Measurements from ENCODE around the gene ZKSCAN7.
"Not testable (repeated sequence)": the region's sequence is repeated elsewhere in the genome, so short reads cannot be mapped to it uniquely, and the experiment has no call there.

ZKSCAN7 gene

DNA sequence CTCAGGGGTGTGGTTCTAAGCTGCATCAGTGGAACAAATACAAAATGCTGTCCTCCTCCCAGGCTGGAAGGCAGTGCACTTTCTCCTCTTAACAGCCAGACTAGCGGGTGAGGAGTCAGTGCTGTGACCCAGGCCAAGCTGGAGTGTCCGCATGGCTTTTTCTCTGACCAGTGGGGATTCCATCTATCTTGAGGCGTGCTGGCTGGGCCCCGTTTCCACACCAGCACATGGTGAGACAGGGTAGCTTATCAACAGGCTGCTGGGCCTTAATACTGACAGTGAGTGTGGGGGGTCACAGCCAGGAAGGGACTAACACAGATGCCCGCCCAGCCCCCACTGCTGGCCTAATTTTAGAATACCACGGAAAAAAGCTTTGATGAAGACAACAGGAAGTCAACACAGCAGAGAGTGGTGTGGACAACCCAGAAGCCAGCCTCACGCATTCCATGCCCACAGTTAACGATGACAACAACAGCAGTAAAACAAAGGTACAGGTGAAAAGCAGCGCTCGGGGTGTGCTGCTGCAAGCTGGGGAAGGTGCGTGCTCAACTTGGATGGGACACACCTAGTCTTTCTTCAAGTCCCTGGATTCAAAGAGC, 22.5 kb downstream of the ZKSCAN7 start:
- not testable (repeated sequence) for DNase-seq (ENCODE audit: low read depth)

DNA sequence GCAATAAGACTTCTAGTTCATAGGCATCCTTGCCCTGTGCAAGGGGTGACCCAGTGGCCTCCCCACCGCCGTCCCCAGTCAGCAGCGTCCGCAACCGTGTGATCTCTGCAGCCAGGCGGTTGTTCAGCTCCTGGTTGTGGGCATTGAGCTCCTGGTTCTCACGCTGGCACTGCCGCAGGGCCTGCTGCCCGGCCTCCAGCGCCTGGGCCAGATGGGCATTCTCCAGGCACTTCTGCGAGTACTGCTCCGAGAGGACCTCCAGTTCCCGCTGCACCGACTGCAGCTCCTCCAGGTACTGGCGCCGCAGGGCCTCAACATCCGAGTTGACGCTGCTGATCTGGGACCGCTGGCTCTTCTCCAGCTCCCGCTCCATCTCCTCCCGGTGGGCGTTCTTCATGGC, 23.3 kb downstream of the ZKSCAN7 start:
- DNase-seq (ENCODE audit: low read depth) = not testable (repeated sequence)

GRCh38 chr3:44578924-44579515, 24.0 kb downstream of the ZKSCAN7 start:
- not testable (repeated sequence) for DNase-seq (ENCODE audit: low read depth)

GRCh38 chr3:44579749-44580148, 24.8 kb downstream of the ZKSCAN7 start:
- not testable (repeated sequence) for DNase-seq (ENCODE audit: low read depth)

GRCh38 chr3:44580971-44581370, 26.0 kb downstream of the ZKSCAN7 start:
- not testable (repeated sequence) for DNase-seq (ENCODE audit: low read depth)

- no peak for DNase-seq (ENCODE audit: low read depth)
Observed at GRCh38 chr3:44584646-44585501, 29.9 kb downstream of the ZKSCAN7 start, which contains the start of gene ZNF660. Gene ZNF660 (plus strand): TSS chr3:44584964. CDS start chr3:44594194, 9,230 bp downstream.

- DNase-seq (ENCODE audit: low read depth) = no peak
Observed at GRCh38 chr3:44596621-44597020, 41.6 kb downstream of the ZKSCAN7 start.

DNA sequence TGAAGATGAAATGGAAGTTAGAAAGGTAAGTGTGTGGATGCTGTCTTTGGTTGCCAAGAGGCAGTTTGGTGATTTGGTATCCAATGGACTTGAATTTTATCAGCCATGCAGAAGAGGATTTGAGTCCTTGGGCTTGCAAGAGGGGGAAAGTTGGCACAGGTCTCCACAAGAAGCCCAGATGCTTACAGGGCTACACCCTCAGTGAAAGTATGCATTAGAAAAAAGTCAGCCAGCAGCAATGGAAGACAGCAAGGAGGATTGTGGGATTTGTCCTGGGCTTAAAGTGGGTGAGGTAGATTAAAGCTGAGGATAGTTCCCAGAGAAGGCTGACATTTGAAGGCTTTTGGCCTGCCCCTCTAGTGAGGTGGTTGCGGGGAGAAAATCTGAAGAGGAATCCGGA, 46.8 kb downstream of the ZKSCAN7 start:
- DNase-seq (ENCODE audit: low read depth) = no peak

- no peak for DNase-seq (ENCODE audit: low read depth)
Observed at GRCh38 chr3:44612678-44613077, 57.7 kb downstream of the ZKSCAN7 start.

Measured in activated T-cell treated with anti-CD3 and anti-CD28 coated beads for 1 hour (primary cell).